ENCODE measurements around the gene ABRACL.

Gene ABRACL

GRCh38 chr6:139055709-139056108 lies 27.2 kb downstream of the ABRACL start:
- DNase-seq (ENCODE audit: low spot score): no peak

- DNase-seq (ENCODE audit: low spot score): no peak
Observed at GRCh38 chr6:139058029-139058428, 29.5 kb downstream of the ABRACL start.

GRCh38 chr6:139060332-139060731 lies 31.8 kb downstream of the ABRACL start:
- DNase-seq (ENCODE audit: low spot score): no peak

- no peak for DNase-seq (ENCODE audit: low spot score)
Observed at GRCh38 chr6:139062932-139063646, 34.5 kb downstream of the ABRACL start.

GRCh38 chr6:139064981-139065665 lies 36.6 kb downstream of the ABRACL start:
- no peak for DNase-seq (ENCODE audit: low spot score)

- DNase-seq (ENCODE audit: low spot score): no peak
Observed at GRCh38 chr6:139066080-139066479, 37.5 kb downstream of the ABRACL start.

GRCh38 chr6:139068846-139069245 lies 40.3 kb downstream of the ABRACL start:
- DNase-seq (ENCODE audit: low spot score): no peak

GRCh38 chr6:139073118-139073517 lies 44.6 kb downstream of the ABRACL start:
- DNase-seq (ENCODE audit: low spot score): no peak

GRCh38 chr6:139079018-139079417 lies 50.5 kb downstream of the ABRACL start:
- DNase-seq (ENCODE audit: low spot score): no peak

- DNase-seq (ENCODE audit: low spot score): no peak
Observed at GRCh38 chr6:139080255-139080920, 51.8 kb downstream of the ABRACL start.

- no peak for DNase-seq (ENCODE audit: low spot score)
Observed at GRCh38 chr6:139081471-139081870, 52.9 kb downstream of the ABRACL start.

GRCh38 chr6:139082370-139082769 lies 53.8 kb downstream of the ABRACL start:
- no peak for DNase-seq (ENCODE audit: low spot score)

GRCh38 chr6:139091826-139092225 lies 63.3 kb downstream of the ABRACL start:
- DNase-seq (ENCODE audit: low spot score): no peak

Data from CD4-positive, alpha-beta T cell treated with Interleukin-2 at 100 ng/mL for 4 hours (primary cell).